ENCODE data around the gene GIPC3.

Gene GIPC3

GRCh38 chr19:3631053-3631861, 46.0 kb downstream of the GIPC3 start:
- no peaks in the 10 kb centered on the region for H3K9me3 ChIP-seq (ENCODE audit: control insufficient read depth, low read depth, low read length)
- no peaks in the 10 kb centered on the region for H3K4me1 ChIP-seq (ENCODE audit: control insufficient read depth, low read depth, low read length)
- no peak overlapping the region for H3K9ac ChIP-seq (ENCODE audit: low read length)

DNA sequence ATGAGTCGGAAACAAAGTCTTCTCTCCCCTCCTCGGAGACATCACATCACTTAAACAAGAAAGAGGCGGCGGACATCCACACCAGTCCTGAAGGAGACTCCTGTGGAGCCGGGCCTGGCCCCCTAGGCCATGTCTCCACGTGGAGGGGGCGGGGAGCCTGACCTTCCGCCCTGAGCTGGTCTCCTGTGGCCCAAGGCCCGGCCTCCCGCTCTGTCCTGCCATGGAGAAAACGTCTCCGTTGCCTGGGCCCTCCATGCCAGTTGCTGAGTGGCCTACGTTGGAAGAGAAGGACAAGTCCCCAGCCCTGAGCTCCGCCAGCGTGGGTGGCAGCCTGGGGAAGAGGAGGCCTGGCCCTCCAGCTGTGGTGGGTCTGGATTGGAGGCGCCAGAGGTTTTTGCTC, 46.8 kb downstream of the GIPC3 start:
- Histone ChIP-seq H3K9ac (ENCODE audit: low read length) (no peak overlapping the region), H3K36me3 (ENCODE audit: control insufficient read depth, low read depth, low read length) (no peaks in the 10 kb centered on the region), H3K4me1 (ENCODE audit: control insufficient read depth, low read depth, low read length) (no peaks in the 10 kb centered on the region), H3K27me3 (ENCODE audit: control insufficient read depth, insufficient read depth, low read length) (no peaks in the 10 kb centered on the region), H3K9me3 (ENCODE audit: control insufficient read depth, low read depth, low read length) (no peaks in the 10 kb centered on the region), H3K27ac (ENCODE audit: low read length) (no peak overlapping the region), H3K4me3 (ENCODE audit: low read length) (no peak overlapping the region)

More at GRCh38 chr19:3631053-3631861, 46.0 kb downstream of the GIPC3 start:
- no peak overlapping the region for H3K27ac ChIP-seq (ENCODE audit: low read length)
- H3K36me3 ChIP-seq (ENCODE audit: control insufficient read depth, low read depth, low read length), result no peaks in the 10 kb centered on the region
- H3K4me3 ChIP-seq (ENCODE audit: low read length), result no peak overlapping the region
- H3K27me3 ChIP-seq (ENCODE audit: control insufficient read depth, insufficient read depth, low read length), result no peaks in the 10 kb centered on the region

GRCh38 chr19:3632739-3633558, 47.7 kb downstream of the GIPC3 start:
- no peaks in the 10 kb centered on the region for H3K36me3 ChIP-seq (ENCODE audit: control insufficient read depth, low read depth, low read length)
- no peaks in the 10 kb centered on the region for H3K27me3 ChIP-seq (ENCODE audit: control insufficient read depth, insufficient read depth, low read length)
- no peaks in the 10 kb centered on the region for H3K9me3 ChIP-seq (ENCODE audit: control insufficient read depth, low read depth, low read length)
- no peak overlapping the region for H3K27ac ChIP-seq (ENCODE audit: low read length)
- H3K9ac ChIP-seq (ENCODE audit: low read length), result no peak overlapping the region
- no peak overlapping the region for H3K4me3 ChIP-seq (ENCODE audit: low read length)
- no peaks in the 10 kb centered on the region for H3K4me1 ChIP-seq (ENCODE audit: control insufficient read depth, low read depth, low read length)

- Histone ChIP-seq H3K9ac (ENCODE audit: low read length) (no peak overlapping the region), H3K4me1 (ENCODE audit: control insufficient read depth, low read depth, low read length) (no peaks in the 10 kb centered on the region), H3K36me3 (ENCODE audit: control insufficient read depth, low read depth, low read length) (peaks cover 2% of the 10 kb centered on the region), H3K27me3 (ENCODE audit: control insufficient read depth, insufficient read depth, low read length) (no peaks in the 10 kb centered on the region), H3K9me3 (ENCODE audit: control insufficient read depth, low read depth, low read length) (no peaks in the 10 kb centered on the region), H3K27ac (ENCODE audit: low read length) (no peak overlapping the region), H3K4me3 (ENCODE audit: low read length) (no peak overlapping the region)
Measured at GRCh38 chr19:3633559-3633988, 48.3 kb downstream of the GIPC3 start.

DNA sequence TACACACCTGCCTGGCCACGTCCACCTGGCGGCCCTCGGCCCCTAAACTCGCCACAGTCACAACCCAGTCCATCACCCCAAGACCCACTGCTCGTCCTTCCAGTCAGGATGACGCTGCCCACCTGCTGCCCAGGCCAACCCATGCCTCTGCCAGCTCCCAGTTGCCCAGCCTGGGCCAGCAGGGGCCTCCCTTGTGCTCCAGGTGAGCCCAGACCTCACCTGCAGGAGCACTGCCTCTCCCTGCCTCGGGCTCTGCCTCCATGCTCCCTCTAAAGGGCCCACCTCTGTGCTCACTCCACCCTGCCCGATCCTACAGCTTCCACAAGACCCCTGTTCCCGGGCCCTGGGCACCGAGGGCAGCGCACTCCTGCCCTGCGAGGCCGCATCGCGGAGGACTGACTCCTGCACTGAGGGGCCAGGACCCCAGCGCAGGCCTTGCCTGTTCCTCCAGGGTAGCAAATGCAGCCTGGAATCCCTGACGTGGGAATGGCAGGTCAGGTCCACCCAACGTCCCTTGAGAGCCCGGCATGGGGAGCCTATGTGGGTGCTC, 49.3 kb downstream of the GIPC3 start:
- no peaks in the 10 kb centered on the region for H3K27me3 ChIP-seq (ENCODE audit: control insufficient read depth, insufficient read depth, low read length)
- no peak overlapping the region for H3K4me3 ChIP-seq (ENCODE audit: low read length)
- no peak overlapping the region for H3K27ac ChIP-seq (ENCODE audit: low read length)
- H3K9me3 ChIP-seq (ENCODE audit: control insufficient read depth, low read depth, low read length), result no peaks in the 10 kb centered on the region
- H3K36me3 ChIP-seq (ENCODE audit: control insufficient read depth, low read depth, low read length), result peaks cover 8% of the 10 kb centered on the region
- no peaks in the 10 kb centered on the region for H3K4me1 ChIP-seq (ENCODE audit: control insufficient read depth, low read depth, low read length)
- H3K9ac ChIP-seq (ENCODE audit: low read length), result no peak overlapping the region

DNA sequence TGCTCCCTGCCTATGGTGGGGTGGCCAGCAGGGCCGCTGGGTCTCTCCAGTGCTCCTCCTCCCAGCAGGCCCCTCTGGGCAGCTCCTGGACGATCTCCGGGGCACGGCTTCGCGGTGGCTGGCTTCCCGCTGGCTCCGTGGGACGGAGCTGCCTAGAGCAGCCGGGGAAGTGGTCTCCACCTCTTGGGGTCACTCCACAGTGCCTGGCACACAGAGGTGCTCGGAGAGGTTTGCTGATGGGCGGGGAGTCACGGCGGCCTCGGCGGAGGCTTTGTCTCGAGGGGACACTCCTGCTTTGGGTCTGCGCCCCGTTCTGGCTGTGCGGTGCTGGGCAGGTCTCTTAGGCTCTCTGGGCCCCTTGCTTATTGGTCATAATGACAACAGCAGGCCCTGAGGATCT, 51.2 kb downstream of the GIPC3 start:
- peaks cover 11% of the 10 kb centered on the region for H3K36me3 ChIP-seq (ENCODE audit: control insufficient read depth, low read depth, low read length)
- H3K9me3 ChIP-seq (ENCODE audit: control insufficient read depth, low read depth, low read length), result no peaks in the 10 kb centered on the region
- H3K4me3 ChIP-seq (ENCODE audit: low read length), result no peak overlapping the region
- H3K9ac ChIP-seq (ENCODE audit: low read length), result no peak overlapping the region
- H3K27me3 ChIP-seq (ENCODE audit: control insufficient read depth, insufficient read depth, low read length), result no peaks in the 10 kb centered on the region
- no peak overlapping the region for H3K27ac ChIP-seq (ENCODE audit: low read length)
- no peaks in the 10 kb centered on the region for H3K4me1 ChIP-seq (ENCODE audit: control insufficient read depth, low read depth, low read length)

DNA sequence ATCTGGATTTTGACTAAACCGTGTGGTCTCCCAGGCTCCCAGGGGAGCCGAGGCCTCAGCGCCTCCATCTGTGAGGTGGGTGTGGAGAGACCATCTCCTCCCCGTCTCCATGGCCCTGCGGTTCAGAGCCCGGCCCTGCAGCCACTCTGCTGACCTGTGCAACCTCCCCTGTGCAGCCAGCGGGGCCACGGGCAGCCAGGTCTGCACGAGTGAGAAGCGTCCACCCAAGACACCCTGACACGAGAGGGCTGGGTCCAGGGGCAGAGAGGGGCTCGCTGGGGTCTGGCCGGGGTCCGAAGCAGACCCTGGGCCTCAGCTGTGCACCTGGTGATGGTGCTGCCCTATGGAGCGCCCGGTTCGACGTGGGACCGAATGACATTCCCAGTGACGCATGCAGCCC, 51.7 kb downstream of the GIPC3 start:
- H3K27ac ChIP-seq (ENCODE audit: low read length), result no peak overlapping the region
- peaks cover 11% of the 10 kb centered on the region for H3K36me3 ChIP-seq (ENCODE audit: control insufficient read depth, low read depth, low read length)
- H3K9me3 ChIP-seq (ENCODE audit: control insufficient read depth, low read depth, low read length), result no peaks in the 10 kb centered on the region
- no peaks in the 10 kb centered on the region for H3K4me1 ChIP-seq (ENCODE audit: control insufficient read depth, low read depth, low read length)
- no peak overlapping the region for H3K9ac ChIP-seq (ENCODE audit: low read length)
- H3K4me3 ChIP-seq (ENCODE audit: low read length), result no peak overlapping the region
- H3K27me3 ChIP-seq (ENCODE audit: control insufficient read depth, insufficient read depth, low read length), result no peaks in the 10 kb centered on the region

DNA sequence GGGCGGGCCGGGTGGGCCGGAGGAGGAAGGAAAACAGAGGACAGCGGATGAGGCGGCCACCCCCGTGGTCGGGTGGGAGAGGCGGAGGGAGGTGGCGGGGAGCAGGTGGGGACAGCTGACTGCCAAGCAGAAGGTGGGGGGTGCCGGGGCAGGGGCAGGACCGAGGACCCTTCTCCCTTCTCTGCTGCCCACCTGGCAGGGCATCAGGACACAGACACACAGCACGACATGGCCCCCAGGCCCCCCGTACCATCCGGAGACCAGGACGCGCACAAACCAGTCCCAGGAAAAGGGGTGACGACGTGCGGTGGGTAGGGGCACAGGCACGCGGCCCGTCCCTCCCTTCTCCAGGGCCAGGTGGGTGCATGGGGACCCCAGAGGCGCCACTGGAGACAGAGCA, 52.3 kb downstream of the GIPC3 start:
- H3K4me1 ChIP-seq (ENCODE audit: control insufficient read depth, low read depth, low read length), result no peaks in the 10 kb centered on the region
- no peak overlapping the region for H3K9ac ChIP-seq (ENCODE audit: low read length)
- H3K36me3 ChIP-seq (ENCODE audit: control insufficient read depth, low read depth, low read length), result peaks cover 11% of the 10 kb centered on the region
- no peaks in the 10 kb centered on the region for H3K9me3 ChIP-seq (ENCODE audit: control insufficient read depth, low read depth, low read length)
- H3K4me3 ChIP-seq (ENCODE audit: low read length), result no peak overlapping the region
- H3K27ac ChIP-seq (ENCODE audit: low read length), result no peak overlapping the region
- no peaks in the 10 kb centered on the region for H3K27me3 ChIP-seq (ENCODE audit: control insufficient read depth, insufficient read depth, low read length)

GRCh38 chr19:3638208-3639193, 53.2 kb downstream of the GIPC3 start:
- Histone ChIP-seq H3K9me3 (ENCODE audit: control insufficient read depth, low read depth, low read length) (no peaks in the 10 kb centered on the region), H3K36me3 (ENCODE audit: control insufficient read depth, low read depth, low read length) (peaks cover 11% of the 10 kb centered on the region), H3K9ac (ENCODE audit: low read length) (no peak overlapping the region), H3K27ac (ENCODE audit: low read length) (no peak overlapping the region), H3K4me1 (ENCODE audit: control insufficient read depth, low read depth, low read length) (no peaks in the 10 kb centered on the region), H3K27me3 (ENCODE audit: control insufficient read depth, insufficient read depth, low read length) (no peaks in the 10 kb centered on the region), H3K4me3 (ENCODE audit: low read length) (no peak overlapping the region)

DNA sequence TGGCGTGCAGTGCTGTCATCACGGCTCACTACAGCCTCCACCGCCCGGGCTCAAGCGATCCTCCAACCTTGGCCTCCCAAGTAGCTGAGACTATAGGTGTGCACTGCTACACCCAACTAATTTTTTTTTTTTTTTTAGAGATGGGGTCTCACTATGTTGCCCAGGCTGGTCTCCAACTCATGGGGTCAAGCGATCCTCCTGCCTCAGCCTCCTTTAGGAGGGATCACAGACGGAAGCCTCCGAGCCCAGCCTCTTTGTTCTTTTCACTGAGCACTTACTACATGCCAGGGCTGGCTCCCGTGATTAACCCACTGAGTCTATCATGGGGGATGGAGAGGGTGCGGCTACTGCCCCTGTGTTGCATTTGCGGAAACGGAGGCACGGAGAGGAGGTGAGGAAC, 54.2 kb downstream of the GIPC3 start:
- no peak overlapping the region for H3K4me3 ChIP-seq (ENCODE audit: low read length)
- no peaks in the 10 kb centered on the region for H3K4me1 ChIP-seq (ENCODE audit: control insufficient read depth, low read depth, low read length)
- no peak overlapping the region for H3K27ac ChIP-seq (ENCODE audit: low read length)
- no peaks in the 10 kb centered on the region for H3K9me3 ChIP-seq (ENCODE audit: control insufficient read depth, low read depth, low read length)
- H3K27me3 ChIP-seq (ENCODE audit: control insufficient read depth, insufficient read depth, low read length), result no peaks in the 10 kb centered on the region
- H3K36me3 ChIP-seq (ENCODE audit: control insufficient read depth, low read depth, low read length), result peaks cover 11% of the 10 kb centered on the region
- H3K9ac ChIP-seq (ENCODE audit: low read length), result no peak overlapping the region

Data from iPS-18a (cell line).